ENCODE measurements around the gene BRAT1.
"Not testable (repeated sequence)": the region's sequence is repeated elsewhere in the genome, so short reads cannot be mapped to it uniquely, and the experiment has no call there.

Gene BRAT1

DNA sequence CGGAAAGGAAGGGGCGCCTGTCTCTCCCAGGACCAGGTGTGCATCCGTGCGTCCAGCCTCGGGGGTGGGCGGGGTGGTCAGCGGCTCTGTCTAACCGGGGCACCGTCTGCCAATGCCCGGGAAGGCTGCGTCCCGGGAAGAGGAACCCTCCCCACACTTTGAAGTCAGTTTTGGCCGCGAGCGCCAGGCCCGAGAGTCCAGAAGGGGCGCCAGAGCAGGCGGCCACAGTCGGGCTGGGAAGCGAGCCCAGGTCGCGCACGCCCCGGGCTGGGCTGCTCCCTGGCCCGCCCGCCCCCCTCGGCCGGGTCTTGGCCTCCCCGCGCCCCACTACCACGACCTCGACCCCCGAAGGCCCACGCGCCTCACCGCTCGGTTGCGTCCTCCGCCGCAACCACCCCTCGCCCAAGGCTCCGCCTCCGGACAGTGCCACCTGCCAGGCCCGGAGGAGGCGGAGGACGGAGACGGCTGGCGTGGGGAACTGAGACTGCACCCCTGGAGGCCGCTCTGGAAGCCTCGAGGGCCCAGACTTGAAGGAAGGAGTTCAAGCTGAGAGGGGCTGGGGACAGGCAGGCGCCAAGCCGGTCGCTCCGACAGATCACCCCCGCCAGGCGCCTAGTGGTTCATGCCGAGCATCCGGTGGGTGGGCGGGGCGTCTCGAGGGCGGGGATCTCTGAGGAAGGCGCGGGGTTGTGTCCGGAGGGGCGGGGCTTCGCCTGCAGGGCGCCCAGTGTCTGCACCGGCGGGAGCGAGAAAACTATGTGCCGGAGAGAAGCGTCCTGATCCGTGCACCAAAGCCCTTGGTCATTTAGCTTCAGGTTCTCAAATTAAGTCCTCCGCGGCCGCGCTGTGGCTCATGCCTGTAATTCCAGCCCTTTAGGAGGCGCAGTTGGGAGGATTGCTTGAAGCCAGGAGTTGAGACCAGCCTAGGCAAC lies at the start of gene BRAT1:
TSS of gene BRAT1 (minus strand) at position 404 of the 932 bp plus-strand sequence. CDS start 1,093 bp downstream, outside the sequence.
- peak; percentile 92 for DNase-seq

DNA sequence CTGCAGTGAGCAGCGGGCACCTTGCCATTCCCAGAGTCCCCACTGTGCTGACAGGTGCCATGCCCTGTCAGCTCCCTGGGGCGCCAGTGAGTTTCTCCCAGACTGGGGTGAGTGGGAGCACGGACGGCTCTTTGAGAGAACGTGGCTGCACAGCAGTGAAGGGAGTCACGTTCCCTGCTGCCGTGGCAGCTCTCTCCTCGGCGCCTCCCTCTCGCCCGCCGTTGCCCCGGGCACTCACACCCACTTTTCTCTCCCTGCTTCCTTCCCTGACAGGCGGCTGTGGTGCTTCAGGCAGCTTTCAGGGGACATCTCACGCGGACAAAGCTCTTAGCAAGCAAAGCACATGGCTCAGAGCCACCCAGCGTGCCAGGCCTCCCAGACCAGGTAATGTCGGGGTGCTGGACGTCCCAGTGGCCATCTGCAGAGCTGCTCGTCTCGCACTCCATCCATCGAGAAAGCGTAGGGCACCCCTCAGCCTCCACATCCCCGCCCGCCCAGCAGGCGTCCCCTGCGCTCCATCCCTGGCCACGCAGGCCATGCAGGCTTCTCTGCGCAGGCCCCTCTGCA lies 49.4 kb upstream of the BRAT1 start:
- DNase-seq = no peak

DNA sequence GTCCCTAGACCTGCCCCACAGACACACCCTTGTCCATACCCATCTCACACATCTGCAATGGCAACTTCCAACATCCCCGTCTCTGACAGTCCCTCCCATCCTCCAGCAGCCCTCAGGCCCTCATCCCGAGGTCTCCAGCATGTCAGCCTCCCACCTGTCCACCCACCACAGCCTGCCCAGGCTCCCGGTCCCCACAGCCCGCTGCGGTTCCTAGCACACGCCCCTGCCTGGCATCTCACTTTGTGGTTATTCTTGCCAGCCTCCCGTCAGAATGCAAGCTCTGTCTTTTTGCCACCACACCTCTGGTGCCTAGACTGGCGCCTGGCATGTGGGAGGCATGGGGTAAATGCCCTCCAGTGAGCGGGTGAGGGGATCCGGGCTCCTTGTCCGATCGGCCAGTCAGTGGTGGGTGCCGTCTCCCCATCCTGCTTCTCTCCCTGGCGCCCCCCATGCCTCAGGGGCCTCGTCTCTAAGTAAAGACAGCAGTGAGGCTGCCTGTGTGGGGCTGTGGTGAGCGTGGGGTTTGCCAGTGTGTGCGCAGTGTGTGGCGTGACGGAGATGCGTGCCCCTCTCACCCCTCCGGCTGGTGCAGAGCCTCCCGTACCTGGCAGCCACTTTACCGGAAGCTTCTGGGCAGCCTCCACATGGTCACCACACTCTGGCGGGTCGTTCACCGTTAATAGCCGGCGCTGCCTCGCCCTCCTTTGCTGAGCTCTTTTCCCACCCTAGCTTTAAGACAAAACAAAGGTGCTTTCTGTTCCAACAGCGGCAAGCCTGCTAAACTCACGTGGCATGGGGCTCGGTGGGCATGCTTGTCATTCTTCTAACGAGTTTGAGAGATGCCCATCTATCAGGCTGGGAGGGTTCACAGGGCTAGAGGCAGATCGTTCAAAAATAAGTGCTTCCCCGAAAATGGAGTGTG lies 48.0 kb upstream of the BRAT1 start:
- no peak for DNase-seq

DNA sequence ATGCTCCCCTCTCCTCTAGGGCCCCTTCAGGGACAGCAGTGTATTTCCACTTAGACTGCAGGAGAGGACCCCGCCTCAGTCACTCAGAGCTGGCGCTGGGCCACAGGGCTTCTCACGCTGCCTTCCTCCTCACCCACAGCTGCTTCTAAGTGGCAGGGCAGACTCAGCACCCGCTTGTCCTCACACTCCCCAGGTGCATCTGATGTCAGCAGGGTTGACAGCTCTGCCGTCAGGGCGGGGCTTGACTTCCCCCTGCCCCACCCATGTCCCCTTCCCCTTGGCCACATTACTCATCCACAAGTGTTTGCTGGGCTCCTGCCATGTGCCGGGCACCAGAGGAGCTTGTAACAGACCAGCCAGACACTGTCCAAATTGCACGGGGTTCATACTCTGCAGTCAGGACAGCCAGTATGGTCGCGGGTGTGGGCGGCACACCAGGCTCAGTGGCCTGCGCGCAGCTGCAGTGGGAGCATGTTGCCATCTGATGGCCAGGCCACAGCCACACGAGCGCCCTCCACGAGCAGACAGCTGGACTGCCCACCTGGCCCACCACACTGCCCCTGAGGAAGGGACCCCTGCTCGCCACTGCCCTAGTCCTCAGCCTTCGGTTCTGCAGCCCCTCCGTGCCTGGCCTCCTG lies 47.2 kb upstream of the BRAT1 start:
- no peak for DNase-seq

DNA sequence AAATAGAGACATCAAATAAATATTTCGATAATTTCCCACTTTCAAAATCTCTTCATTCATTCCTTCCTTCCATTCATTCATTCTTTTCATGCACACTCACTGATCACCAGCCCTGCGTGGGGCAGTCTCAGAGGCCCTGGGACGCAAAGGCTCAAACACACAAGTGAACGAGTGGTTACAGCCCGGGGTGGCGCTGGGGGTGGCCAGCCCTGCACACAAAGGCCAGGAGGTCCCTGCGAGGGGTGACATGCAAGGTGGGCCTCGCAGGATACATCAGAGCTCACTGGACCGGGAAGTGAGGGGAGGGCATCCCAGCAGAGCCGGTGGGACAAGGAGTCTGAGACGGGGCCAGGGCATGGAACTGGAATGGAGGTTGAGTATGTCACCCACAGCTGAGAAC lies 46.6 kb upstream of the BRAT1 start:
- DNase-seq = no peak

DNA sequence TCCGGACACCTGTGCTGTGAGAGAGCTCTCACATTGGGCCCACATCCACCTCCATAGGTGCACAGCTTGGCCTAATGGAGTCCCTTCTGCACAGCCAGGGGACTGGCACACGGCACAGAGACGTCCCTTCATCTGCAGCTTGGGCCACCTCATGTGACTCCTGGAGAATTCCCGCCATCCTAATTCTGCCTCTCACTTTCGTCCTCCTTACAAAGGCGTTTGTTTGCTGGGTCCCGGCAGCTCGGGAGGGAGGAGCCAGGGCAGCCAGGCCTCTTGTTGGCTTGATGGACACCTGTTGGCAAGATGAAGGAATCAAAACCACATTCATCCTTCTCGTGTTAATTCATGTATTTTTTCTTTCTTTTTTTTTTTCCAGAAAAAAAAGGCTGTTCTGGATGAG lies 45.7 kb upstream of the BRAT1 start:
- no peak for DNase-seq

DNA sequence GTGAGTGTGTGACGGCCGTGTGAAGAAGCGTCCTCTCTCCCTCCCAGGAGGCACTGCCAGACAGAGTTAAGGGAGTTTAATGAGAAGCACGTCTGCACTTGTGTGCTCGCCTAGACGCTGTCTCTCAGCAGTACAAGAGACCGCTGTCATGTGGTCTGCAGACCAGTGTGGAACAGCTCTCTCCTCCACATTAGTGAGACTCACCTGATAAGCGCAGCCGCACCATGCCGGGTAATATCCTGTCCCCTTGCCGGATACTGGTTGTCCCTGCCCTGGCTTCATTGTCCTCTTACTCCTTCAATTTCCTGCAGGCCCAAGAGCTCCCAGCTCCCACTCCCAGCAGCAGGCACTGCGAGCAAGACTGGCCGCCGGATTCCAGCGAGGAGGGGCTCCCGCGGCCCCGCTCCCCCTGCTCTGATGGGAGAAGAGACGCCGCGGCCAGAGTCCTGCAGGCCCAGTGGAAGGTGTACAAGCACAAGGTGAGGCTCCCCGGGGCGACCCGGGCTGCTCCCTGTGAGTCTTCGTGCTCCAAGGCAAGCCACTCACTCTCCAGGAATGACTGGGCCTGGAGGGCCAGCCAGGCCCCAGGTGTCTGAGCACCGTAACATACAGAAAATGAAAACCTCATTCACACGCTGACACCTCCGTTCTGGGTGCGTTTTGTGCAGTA lies 43.0 kb upstream of the BRAT1 start:
- no peak for DNase-seq

DNA sequence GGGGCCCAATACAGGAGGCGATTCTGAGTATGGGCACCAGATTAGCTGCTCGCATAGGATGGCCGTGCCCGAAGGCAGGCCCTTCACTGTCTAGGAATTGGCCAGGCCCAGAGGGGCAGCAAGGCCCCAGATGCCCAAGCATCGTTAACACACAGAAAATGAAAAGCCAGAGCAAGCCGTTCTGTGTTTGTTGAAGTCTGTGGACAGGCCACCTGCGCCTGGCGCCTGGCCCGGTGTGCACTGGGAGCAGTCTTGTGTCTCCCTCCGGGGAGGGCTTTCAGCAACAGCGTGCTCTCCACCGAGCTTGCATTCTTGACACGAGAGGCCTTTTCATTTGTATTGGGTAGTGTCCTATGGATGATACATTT lies 41.9 kb upstream of the BRAT1 start:
- no peak for DNase-seq

DNA sequence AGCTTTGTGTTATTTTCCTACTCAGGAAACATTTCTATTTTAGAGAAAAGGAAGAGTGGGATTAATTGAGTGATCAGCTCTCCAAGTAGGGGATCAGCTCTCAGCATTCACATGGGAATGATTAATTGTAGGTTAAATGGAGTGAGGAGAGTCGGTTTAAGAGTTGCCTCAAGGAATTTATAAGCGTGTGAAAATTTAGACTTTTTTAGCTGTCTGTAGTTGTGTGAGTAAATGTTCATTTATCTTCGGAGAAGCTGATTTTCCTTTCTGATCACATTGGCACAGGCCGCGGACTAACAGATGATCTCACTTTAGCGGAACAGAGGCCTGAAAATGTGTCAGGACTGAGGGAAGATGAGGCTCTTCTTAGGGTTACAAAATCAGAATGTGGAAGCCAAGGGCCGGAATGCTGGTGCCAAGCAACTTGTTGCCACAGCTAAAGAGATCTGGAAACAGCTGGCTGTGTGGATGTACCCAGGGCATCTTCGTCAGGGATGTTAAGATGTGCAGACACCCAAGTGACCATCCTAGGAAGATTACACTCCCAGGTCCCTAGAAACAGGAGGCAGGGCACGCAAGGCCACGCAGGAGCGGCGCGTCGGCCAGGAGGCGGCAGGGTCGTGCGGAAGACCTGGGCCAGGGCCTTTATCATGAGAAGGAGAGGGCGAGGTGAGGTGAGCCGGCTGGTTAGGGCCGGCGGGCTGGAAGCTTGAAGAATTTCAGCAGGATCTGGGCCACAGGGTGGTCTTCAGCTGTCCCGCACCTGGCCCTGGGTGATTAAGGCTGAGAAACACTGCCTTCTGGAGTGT lies 41.3 kb upstream of the BRAT1 start:
- DNase-seq = no peak

DNA sequence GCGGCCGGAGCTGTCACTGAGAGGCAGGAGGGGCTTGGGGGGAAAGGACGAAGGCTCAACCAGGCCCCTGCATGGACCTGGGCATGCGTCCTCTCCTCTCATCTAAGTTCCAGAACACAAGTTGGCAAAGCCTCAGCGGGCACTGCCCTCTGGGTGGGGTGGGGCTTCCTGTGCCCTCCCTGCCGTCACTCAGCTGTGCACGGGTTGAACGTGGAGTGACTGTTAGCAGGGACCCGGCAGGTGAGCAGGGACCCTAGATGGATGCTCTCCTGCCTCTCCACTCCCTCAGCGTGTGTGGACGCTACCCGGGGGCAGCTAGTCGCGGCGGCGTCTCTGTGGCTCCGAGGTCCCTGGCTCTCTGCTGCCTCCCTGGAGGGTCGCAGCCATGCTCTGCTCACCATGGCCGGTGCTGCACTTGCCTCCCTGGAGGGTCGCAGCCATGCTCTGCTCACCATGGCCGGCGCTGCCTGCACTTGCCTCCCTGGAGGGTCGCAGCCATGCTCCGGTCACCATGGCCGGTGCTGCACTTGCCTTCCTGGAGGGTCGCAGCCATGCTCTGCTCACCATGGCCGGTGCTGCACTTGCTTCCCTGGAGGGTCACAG lies 40.0 kb upstream of the BRAT1 start:
- no peak for DNase-seq

DNA sequence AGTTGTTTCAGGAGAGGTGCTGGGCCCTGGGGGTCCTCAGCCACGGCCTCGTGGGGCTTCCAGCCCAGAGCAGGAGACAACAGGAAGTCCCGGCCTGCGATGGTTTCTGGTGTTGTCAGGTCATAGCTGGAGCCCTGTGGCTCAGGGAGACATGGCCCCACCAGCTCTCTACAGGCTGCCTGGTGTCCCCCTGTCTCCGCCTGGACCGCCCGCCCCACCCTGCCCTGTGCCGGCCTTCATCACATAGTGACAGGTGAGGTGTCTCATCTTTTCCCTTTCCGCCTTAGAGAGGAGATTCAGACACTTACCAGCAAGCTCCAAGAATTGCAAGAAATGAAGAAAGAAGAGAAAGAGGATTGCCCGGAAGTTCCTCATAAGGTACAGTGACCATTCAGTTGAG lies 39.3 kb upstream of the BRAT1 start:
- no peak for DNase-seq

DNA sequence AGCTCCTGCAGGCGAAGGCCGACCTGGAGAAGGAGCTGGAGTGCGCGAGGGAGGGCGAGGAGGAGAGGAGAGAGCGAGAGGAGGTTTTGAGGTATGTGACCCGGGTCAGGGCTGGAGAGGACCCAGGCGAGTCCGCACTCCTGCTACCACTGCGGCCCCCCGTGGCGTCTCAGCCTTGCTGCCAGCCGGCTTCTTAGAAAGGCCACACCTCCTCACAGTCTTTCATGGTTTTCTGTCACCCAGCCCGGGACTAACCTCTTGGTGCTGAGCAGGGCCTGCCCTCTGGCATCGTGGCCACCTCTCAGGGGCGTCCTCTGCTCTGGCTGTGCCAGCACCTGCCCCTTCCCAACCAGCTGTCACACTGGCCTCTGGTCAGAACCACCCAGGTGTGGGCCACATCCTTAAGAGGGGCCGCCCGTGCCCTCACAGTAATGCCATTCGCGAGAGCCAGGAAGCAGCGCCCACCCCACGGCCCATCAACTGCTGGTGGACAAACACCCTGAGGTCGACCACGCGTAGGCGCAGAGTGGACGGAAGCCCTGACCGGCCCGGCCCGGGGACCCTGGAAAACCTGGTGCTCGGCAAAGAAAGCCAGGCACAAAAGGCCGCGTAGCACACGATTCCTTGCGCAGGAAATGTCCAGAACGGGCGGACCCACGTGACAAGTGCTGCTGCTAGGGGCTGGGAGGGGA lies 37.9 kb upstream of the BRAT1 start:
- DNase-seq = no peak

DNA sequence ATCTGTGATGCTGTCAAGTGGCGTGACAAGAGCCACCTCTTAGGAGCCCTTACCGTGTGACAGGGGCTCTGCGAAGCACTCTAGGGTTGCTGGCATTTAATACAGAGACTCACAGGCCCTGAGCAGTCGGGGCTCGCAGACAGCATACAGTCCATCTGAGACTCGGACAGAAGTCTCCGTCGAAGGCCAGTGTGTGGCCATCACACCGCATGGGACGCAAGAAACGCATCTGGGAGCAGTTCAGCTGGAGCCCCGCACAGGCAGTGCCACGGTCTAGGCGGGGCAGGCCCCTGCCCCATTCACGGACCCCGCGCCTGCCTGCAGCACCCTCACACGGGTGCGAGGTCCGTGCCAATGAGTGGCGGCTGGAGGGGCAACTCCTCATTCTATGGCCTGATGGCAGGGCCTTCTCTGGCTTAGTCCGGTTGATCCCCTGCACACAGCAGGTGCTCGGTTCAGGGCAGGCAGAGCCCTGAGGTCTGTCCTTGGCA lies 37.1 kb upstream of the BRAT1 start:
- DNase-seq = no peak

DNA sequence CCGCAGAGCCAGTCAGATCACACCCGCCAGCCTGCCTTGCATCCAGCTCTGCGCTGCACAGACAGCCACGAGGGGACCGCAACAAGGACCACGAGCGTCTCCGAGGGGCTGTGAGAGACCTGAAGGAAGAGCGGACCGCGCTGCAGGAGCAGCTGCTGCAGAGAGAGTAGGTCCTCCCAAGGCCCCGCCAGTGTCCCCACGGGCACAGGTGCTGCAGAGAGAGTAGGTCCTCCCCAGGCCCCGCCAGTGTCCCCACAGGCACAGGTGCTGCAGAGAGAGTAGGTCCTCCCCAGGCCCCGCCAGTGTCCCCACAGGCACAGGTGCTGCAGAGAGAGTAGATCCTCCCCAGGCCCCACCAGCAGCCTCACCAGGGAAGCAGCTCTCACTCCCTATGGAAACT lies 34.6 kb upstream of the BRAT1 start:
- not testable (repeated sequence) for DNase-seq

DNA sequence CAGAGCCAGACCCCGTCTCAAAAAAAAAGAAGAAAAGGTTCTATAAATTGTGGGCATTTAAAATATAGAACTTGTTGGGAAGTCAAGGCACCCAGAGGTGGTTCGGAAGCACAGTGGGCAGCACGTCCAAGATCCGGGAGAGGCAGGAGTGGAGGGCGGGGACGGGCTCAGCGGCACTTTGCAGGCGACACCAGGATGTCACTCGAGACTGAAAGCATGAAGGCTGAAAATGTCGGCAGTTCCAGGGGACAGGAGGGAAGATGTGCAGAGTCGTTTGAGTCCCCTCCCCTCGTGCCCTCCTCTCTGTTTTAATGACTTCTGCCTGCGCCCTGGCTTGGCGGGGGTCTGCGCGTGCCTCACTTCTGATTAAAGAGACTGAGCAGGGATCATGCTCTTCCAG lies 34.0 kb upstream of the BRAT1 start:
- no peak for DNase-seq

DNA sequence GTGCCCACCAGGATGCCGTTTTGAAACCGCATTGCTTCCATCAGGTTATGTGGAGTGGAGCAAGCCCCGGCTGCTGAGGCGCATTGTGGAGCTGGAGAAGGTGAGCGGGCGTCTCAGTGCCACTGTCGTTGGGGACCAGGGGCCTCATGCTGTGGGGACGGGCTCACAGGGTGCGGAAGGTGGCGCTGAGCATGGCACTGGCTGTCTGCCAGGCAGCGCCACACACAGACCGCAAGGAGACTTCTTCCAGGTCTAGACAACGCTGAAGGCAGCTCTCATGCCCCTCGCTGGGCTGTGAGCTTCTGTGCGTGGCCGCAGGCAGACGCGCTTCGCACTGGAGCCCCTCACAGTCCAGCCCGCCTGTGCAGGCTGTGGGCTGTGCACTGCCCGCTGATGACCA lies 32.5 kb upstream of the BRAT1 start:
- DNase-seq = no peak

DNA sequence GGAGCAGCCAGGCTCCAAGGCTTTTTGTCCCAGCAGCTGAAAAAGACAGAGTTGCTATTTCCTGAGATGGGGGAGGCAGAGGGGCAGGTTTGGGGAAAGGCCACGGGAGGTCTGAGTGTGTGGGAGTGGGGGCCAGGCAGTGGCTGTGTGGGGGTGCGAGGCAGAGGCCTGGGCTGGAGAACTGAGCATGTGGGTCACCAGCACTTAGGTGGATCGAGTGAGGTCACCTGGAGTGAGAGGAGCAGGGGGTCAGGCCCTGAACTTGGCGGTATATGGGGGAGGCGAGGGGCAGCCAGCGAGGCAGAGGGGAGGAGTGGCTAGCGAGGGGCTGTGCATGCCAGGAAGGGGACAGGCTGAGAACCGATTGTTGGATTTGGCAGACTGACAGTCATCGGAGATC lies 31.8 kb upstream of the BRAT1 start:
- no peak for DNase-seq

DNA sequence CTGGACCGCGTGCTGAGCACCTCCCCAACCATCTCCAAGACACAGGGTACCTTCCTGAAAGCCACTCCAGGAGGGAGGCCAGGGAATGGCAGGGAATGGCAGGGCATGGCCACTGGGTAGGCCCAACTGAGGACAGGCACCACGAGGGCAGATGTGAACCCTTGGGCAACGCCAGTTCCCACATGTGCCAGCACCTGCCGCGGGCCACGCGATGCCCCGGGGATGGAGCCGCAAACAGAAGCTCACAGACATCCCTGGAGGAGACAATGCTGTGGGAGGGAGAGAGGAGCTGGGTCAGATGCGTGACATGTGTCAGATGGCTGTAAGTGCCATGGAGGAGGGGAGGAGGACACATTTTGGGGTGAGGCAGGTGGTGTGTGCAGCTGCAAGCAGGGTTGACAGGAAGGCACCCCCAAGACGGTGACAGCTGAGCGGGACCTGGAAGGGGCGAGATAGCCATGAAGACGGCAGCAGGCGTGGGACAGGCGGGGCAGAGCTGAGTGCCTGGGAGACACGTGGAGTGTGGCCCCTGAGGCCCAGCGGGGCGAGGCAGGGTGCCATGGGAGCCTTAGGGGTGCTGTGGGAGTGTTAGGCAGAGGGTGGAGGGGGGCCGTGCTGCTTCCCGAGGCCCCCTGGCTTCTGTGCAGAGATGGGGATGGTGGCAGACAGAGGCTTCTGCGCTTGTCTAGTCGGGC lies 31.1 kb upstream of the BRAT1 start:
- DNase-seq = no peak

DNA sequence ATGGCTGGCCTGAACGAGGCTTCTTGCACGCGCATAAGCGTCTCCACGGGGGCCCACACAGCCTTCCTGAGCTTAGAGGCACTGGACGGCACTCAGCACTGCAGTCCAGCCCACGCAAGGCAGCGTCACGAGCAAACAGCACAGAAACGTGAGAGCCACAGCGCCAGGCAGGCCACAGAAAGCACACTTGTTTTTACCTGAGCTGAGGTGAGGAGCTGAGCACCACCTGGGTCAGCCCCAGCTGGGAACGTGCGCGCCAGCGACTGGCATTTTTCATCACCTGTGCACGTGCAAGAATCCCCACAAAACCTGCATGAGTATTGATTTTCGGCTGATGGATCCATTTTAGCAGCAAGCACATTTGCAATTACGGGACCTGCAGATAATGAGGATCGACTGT lies 30.1 kb upstream of the BRAT1 start:
- DNase-seq = no peak

Data from hematopoietic multipotent progenitor cell treated with erythropoietin and hydrocortisone succinate and interleukin-3 and kit ligand, for 8 days (in vitro differentiated cells).